M059J (cell line): Measurements from ENCODE around the gene NPEPL1. TPM values are rescaled to one million over a fixed set of nuclear protein-coding genes. Genes with fewer than 3 reads are reported as not detected.

Source experiments
- DNase-seq: peaks from one replicate; pipeline ENCODE4 v3.0.0-alpha.2; 2012; ENCODE audit warnings: low read depth
- total RNA-seq: library from RNA; depleted of rRNA; stranded (reverse); fragments of >200 nt; shearing (Covaris generic); gene quantifications from 2 replicates; pipeline ENCODE4 v1.2.3, GENCODE V29; 2014

The NPEPL1 gene
- total RNA-seq, 1 experiment from 2014 or later = 14.1 TPM

DNA sequence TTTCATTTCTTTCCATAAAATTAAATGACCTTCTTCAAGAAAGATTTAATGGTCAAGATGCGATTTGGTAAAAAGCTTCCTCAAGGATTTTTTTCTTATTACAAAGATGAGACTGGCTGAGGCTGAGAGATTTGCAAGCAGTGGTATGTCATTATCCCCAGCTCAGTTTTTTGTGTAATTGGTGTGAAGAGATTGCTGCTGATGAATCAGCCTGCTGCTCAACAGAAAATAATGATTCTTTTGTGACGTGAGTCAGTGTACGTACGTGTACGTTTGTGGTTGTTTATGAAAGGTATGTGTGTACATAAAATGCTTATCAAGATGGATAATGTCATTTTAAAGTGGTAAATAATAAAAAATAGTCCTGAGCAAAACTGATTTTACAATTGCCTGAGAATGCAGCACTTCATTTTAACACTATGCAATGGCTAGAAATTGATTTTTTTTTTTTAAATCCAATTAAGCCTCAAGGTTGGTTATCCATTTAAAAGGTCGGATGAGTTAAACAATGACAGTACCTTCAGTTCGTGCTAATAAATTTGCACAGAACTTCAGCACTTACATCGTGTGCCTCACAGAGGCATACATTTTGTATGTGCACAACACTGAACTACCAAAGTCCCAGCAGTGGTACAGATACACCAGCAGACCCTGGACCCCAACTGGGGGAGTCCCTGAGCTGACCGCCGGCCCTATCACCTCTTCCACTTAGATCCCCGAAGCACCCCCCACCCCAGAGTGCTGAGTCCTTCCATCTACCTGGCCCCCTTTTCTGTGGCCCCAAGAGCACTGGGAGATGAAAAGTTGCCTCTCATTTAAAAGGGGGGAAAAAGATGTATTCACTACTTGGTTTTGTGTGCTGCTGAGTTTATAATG lies 9.7 kb upstream of the NPEPL1 start:
- peak; percentile 55 for DNase-seq

DNA sequence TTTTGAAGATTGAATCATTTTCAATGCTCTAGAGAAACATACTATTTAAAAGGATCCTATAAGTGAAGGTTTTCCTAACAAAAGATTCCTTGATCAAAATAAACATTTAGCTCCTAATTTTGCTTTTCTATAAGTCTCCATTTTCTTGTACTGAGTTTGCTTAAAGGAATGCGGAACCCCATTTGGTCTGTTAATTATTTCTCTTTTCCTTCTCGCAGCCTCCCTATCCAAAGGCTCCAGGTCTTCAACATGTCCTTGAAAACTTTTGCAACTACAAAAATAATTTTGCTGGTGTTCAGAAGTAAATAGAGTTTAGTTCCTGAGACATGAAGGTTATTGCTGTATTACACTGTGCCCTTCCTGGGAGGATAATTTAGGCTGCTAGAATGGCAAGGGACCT lies 8.3 kb upstream of the NPEPL1 start:
- DNase-seq = no peak

DNA sequence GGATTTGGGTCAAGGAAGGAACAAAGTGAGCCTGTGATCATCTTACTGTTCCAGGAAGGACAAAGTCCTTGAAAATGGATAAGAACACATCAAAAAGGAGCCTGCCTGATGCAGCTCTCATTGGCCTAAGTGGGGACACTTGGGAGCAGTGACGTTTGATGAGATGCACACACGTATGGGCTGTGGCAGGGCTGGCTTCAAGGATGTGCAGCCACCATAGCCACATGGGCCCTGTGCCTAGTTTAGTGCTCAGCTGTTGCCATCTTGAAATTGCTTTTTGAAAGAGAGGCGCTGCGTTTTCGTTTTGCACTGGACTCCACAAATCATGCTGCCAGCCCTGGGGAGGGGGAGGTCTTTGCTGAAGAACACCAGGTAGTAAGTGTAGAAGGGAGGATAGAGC lies 6.6 kb upstream of the NPEPL1 start:
- no peak for DNase-seq

DNA sequence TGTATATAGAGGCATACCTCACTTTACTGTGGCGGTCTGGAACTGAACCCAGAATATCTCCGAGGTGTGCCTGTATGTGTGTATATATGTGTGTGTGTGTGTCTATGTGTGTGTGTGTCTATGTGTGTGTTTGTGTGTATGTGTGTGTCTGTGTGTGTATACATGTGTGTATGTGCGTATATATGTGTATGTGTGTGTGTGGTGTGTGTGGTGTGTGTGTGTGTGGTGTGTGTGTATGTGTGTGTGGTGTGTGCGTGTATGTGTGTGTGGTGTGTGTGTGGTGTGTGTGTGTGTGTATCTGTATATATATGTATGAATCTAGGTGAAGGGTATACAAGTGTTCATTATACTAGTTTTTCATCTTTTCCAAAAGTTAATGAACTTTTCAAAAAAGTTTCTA lies 4.2 kb upstream of the NPEPL1 start:
- no peak for DNase-seq

DNA sequence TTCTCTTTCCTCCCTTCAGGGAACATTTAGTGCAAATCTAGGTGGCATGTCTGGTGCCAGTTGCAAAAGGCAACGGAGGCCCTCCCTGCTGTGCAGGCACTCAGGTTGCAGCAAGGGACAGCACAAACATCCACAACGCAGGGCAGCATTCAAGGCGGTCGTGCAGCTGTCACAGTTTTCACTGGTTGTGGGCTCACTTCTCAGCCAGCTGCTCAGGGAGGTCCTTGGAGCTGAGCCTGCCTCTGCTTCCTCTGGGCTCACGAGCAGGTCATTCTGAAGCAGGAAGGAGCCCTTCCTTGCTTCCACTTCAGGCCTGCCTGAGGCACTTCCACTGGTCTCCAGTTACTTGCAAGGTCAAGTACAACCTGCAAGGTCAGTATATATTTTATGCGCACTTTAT lies 3.8 kb upstream of the NPEPL1 start:
- DNase-seq = peak; percentile 17

DNA sequence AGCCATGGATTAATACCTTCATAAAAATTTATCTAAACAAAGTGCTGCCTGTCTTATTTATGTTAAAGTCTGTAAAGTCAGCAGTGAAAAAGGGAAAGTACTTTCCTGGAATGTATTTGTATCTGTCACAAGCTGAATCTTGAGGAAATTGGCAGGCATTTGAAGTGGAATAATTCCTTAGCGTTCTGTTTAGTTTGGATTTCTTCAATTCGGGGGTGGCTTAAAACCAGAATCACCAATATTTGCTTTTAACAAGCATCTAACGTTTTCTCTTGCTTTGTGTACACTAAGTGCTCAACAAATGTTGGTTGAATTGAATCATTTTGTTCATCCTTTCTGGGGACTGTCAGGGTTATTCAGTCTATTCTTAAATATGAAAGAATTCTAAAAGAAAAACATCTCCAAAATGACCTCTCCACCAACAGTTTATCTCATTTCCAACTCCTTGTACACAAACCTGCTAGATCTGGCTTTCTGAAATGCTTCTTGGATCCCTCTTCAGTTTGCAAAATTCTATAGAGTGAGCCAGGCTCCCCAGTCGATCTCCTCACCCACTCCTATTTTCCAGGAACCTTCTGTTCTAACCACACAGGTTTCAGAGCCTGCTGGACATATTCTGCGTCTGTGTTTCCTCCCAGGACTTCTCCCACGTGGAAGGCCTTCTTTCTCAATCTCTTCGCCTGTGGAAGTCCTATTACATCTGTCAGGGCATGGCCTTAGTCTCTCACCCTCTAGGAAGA lies 2.0 kb upstream of the NPEPL1 start:
- DNase-seq = no peak

DNA sequence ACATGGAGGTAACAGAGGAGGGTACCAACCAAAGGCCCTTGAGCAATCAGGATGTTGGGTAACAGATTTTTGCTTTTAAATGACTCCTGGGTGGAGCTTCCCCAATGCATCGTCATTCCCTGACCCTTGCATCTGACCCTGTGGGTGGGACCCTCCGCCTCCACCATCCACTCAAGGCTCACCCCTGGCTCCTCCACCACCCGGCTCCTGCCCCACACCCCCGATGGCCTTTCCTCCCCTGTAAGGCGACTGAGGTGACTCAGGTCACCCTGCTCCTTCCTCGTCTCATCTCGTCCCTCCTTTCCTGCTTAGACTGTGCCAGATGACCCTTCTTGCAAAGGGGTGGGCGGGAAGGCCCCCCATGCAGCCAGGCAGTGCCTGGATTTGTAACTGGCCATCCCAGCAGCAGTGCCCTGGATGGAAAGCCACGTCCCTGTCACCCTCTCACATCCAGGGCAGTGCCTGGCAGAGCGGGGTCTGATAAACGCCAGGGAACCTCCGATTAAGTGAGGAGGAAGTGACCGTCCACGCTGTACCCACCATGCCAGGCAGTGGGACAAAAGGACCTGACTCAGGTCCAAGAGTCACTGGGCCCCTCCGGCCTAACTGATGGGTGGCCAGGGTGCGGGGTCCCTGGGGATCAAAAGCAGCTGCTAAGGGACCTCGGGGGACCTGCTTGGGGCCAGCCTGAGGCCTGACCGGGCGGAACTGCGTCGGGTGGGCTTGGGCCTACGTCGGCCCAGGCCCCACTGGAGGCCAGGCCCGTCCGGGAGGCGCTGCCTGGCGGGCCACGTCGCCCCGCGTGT lies 624 bp upstream of the NPEPL1 start:
- DNase-seq = no peak

DNA sequence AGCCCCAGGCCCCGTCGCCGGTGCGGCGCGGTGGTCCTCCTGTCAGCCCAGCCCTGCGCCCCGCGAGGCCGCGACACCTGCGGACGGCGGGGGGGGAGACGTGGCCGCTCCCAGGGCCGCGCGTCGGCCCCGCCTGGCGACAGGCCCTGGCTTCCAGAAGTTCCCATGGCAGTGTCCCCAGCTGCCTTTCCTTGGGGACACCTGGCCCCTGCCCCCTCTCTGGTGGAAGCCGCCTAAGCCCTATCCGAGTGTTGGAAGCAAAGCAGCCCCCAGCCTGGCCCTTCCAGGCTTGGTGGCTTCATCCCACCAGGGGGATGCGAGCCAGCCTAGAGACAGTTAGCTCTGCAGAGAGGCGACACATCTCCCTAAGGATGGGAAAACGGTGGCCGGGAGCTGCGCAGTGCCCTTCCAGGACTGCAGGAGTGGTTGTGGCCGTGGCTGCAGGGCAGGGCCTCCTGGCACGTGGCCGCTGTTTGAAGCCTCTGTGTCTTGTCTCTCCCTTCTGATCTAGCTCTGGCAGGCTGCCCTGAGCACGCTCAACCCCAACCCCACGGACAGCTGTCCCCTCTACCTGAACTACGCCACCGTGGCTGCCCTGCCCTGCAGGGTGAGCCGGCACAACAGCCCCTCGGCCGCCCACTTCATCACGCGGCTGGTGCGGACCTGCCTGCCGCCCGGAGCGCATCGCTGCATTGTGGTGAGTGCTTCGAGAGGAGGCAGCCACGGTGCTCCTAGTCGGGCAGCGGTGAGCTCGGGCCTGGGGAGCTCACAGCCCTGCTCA lies 816 bp downstream of the NPEPL1 start:
- peak; percentile 16 for DNase-seq

DNA sequence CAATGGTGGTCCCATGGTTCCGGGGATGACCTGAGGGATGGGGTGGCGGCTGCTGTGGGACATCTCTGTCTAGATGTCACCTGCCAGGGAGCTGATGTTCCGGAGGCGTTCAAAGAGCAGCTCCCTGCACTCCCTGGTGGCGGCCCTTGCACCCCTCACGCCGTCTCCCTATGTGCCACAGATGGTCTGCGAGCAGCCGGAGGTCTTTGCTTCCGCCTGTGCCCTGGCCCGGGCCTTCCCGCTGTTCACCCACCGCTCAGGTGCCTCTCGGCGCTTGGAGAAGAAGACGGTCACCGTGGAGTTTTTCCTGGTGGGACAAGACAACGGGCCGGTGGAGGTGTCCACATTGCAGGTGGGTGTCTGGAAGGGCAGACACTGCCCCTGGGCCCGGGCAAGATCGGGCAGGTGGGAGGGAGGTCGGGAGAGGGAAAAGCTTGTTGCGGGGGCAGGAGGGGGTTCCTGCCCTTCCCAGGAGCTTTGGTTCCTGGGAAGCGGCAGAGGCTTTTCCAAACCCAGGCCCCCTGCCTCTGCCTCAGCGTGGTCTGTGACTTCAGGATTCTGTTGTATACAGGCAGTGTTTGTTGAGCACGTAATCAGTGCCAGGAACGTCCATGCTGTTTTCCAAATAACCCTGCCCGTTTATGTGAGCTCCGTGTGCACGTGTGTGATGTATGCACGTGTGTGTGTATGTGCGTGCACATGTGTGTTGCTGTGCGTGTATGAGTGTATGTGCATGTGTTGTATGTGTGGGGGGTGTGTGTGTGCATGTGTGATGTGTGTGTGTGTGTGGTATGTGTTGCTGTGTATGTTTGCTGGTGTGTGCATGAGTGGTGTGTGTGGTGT lies 1.9 kb downstream of the NPEPL1 start:
- no peak for DNase-seq

DNA sequence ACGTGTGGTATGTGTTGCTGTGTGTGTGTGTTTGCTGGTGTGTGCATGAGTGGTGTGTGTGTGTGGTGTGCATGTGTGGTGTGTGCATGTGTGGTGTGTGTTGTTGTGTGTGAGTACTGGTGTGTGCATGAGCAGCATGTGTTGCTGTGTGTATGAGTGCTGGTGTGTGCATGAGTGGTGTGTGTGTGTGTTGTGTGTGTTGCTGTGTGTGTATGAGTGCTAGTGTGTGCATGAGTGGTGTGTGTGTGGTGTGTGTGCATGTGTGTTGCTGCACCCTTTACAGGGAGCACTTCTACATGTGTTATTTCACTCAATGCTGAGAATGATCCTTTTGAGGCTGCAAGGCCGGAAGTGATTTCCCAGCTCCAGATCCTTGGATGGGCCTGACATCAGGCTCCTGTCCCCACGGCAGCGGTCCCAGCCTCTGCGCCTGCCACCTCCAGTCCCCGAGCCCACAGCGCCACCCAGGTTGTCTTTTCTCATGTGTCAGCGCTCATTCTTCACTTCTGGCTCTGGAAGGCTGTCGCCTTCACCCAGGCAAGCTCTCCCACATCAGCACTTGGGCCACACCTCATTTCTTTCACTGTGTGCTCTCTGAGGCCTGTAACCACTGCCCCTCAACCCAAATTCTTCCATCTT lies 2.6 kb downstream of the NPEPL1 start:
- no peak for DNase-seq

DNA sequence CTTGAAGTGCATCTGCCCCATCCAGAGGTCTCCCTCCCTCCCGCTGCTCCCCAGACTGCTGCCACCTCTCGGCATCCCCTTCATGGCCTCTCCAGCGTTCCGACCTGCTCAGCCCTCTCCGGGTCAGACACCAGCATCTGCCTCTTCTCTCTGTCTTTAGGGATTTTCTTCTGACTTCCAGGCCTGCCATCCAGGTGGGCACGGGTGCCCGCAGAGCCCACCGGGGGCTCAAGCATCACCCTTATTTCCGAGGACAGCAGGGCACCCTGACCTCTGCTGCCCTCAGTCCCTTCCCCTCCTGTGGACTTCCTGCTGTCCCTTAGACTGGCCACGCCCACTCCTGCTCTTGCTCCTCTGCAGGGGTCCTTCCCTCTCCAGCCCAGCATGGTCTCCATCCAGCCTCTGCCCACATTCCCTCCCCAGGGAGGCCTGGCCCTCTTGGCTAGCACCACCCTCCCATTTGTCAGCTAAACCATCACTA lies 3.3 kb downstream of the NPEPL1 start:
- DNase-seq = no peak

DNA sequence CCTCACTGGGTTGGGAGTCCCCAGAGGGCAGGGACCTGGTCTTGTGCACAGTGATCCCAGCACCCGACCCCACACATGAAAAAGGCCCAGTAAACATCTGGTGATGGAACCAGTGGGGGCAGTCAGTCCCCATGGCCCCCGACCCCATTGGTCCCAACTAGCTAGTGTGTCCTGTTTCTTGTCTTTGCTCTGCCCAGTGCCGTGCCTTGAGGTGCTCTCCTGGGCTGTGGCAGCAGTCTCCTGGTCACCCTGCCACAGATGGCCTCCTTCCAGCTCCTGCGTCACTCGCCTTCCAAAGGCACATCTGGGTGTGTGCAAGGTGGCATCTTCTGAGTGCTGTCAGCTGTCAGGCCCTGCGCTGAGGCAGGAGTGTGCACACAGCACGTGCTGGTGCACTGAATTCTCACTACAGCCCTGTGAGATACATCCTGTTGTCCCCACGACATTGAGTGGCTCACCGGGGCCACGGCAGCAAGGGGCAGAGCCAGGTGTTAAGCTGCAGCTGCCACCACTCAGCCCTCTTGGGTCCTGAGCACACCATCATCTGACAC lies 3.9 kb downstream of the NPEPL1 start:
- DNase-seq = no peak

DNA sequence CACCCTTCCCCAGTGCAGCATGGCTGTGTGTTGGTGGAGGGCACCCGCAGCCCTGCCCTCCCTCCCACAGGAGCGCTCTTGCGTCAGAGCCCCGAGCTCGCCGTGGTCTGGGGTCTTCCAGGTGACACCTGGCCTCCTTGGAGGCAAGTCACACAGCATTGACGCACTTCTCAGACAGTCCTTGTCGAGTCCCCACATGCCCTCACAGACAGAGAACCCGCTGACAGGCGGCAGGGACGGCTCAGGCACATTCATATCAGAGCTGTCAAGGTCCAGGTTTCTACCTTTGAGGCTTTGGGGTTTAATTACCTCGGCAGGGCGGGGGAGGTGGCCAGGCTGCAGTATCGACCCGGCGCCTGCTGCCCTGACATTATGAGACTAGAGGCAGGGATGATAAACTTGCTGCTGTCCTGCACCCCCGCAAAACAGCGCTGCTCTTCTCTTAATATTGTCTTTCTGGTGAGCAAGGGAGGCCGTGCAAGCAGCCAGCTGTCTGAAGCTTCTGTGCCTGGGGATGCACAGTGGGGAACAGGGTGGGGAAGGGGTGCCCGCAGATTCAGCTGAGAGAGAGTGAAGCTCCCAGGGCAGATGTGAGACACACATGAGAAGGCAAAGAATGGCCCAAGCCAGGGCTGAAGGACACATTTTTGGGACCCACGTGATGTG lies 4.7 kb downstream of the NPEPL1 start:
- no peak for DNase-seq

DNA sequence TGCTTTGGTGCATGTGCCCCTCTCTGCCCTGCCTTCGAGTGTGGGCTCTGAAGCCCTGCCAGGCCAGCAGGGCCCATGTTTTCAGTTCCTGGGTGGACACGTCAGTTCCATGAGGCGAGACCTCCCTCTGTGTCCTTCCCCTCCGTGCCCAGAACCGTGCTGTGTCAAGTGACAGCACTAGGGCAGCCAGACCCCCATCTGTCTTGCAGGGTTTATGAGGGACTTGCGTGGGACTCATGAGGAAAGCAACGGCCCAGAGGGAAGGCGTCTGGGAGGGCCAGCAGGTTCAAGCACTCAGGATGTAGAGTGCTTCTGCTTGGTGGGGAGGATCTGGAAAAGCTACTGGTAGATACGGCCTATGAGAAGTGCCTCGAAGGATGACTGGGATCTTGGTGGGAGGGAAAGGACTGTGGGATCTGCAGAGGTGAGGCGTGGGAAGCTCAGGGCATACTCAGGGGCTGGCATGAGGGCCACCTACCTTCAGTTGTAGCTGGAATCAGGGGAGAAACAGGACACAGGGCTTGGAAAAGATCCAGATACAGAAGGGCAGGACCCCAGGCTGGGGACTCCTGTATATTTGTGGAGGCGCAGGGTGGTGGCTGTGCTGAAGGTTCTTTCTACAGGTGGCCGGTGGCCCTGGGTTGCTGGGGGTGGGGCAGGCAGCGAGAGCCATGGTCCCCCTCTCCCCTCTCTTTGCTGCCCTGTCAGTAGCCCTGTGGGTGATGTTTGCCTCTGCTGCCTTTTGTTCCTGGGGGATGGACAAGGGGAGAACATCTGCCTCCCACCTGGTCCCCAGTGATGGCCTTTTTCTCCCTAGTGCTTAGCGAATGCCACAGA lies 5.5 kb downstream of the NPEPL1 start:
- DNase-seq = no peak

DNA sequence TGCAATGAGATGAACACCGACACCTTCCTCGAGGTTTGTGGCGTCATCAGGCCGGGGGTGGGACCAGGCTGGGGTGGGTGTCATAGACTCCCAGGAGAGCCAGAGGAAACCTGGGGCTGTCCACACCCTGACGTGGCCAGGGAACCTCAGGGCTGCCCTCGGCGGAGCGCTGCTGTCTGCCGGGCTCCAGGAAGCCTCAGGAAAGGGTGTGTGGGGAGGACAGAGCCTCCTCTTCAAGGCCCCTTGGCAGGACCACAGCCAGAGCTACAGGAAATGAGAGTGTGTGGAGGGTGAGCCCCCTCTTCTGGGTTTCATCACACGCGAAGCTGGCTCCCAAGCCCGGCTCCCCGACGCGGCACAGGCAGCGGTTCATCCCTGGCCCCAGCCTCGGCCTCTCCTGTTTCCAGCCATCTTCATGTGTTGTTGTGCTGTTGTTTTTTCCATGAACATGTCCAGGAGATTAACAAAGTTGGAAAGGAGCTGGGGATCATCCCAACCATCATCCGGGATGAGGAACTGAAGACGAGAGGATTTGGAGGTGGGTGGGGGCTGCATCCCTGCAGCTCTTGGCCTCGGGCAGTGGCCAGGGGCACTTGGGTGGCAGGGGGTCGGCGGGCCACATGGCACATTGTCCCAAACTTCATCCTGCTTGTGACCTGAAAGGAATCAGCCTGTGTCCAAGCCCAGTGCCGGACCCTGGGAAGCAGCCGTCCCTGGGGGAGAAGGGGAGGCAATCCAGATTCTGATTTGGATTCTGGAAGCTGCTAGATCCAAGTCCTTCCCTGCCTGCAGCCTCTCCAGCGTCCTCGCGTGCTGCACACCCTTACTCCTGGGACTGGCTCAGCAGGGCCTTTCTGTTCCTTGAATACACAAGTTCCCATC lies 6.4 kb downstream of the NPEPL1 start:
- DNase-seq = no peak

DNA sequence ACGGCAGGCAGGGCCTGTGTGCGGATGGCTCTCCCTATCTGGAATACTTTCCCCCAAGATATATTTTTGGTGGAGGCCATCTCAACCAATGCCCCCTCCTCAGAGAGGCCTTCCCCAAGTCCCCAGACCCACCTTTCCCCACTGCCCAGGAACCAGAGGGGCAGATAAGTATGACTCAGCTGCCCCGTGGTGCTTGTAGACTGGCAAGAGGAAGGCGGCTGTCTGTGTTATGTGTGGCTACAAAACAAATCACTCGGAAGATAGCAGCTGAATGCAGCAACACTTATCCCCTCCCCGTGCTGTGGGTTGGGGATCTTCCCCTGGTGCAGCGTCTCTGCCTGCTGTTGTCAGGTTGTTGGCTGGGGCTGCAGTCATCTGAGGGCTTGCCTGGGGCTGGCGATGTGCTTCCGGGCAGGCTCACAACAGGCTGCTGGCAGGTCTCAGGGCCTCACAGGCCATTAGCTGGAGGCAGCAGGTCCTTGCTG lies 7.1 kb downstream of the NPEPL1 start:
- no peak for DNase-seq
